Thyroid gland (tissue), 4 donors: Measurements from ENCODE around the gene TXN.

Source experiments
- POLR2A ChIP-seq, 2 donors: fragments of 450-650 bp; IDR thresholded peaks; one replicate each; pipeline ENCODE4 v1.6.1; 2017; ENCODE audit warnings: antibody characterized with exemption in 2 of 2, mild to moderate bottlenecking in 2 of 2, moderate library complexity in 1 of 2
- TF ChIP-seq, protein P1 (sequence below), 6 experiments: fragments of 200-600 bp in 3 of 6; fragments of 450-650 bp in 3 of 6; sonication (generic) in 3 of 6; IDR thresholded peaks; one replicate each; pipeline ENCODE4 v1.5.1; 2016 to 2019; ENCODE audit warnings: antibody characterized with exemption in 6 of 6, mild to moderate bottlenecking in 2 of 6, inconsistent platforms in 1 of 6, moderate library complexity in 1 of 6

DNA sequence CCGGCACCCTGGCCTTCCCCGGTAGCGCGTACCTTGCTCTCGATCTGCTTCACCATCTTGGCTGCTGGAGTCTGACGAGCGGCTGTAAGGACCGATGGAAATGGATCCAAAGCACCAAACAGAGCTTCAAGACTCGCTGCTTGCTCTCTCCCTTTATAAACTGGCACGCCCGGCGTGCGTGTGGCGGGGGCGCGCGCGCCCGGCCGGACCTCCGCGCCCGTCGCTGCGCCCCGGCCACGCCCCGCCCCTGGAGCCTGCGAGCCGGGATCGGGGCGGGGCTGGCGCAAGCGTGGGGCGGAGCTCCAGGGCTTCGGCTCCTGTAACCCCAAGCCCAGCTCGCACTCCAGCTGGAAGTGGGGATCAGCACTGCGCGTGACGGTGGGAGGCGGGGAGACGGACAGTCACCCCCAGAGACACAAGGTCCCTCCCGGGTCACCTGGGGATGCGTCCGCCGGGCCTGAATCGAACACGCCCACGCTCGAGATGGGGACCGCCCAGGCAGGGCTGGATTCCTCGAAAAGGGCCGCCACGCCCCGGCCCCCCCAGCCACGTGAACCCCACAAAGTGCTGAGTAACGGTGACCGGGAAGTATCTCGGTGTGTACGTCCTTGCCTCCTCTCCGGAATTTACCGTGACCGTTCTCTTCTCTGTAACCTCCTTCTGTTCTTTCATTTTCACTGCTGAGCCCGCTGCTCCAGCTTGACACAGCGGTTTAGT, at the start of gene TXN:
- TF ChIP-seq, protein P1, sequence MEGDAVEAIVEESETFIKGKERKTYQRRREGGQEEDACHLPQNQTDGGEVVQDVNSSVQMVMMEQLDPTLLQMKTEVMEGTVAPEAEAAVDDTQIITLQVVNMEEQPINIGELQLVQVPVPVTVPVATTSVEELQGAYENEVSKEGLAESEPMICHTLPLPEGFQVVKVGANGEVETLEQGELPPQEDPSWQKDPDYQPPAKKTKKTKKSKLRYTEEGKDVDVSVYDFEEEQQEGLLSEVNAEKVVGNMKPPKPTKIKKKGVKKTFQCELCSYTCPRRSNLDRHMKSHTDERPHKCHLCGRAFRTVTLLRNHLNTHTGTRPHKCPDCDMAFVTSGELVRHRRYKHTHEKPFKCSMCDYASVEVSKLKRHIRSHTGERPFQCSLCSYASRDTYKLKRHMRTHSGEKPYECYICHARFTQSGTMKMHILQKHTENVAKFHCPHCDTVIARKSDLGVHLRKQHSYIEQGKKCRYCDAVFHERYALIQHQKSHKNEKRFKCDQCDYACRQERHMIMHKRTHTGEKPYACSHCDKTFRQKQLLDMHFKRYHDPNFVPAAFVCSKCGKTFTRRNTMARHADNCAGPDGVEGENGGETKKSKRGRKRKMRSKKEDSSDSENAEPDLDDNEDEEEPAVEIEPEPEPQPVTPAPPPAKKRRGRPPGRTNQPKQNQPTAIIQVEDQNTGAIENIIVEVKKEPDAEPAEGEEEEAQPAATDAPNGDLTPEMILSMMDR (IDR thresholded peaks at IDR 0.05) = no peak
- peak; percentile 76 to 96 for TF ChIP-seq POLR2A (IDR thresholded peaks at IDR 0.05)
